IPS DF 6.9 (cell line): ENCODE data around the gene CCDC117.
"Not testable (repeated sequence)": the region's sequence is repeated elsewhere in the genome, so short reads cannot be mapped to it uniquely, and the experiment has no call there.

Experiments used
- DNase-seq: peaks from one replicate; pipeline ENCODE4 v3.0.0-alpha.2; 2013; ENCODE audit warnings: low read depth, low spot score
- H3K27ac ChIP-seq: one replicate; pipeline ENCODE4 v1.5.1; 2013; ENCODE audit warnings: low read length, control low read depth
- H3K27me3 ChIP-seq: 2 replicates; pipeline ENCODE4 v1.6.1; 2013; ENCODE audit warnings: mild to moderate bottlenecking, low read length; ENCODE audit not compliant: control insufficient read depth, insufficient read depth
- H3K36me3 ChIP-seq: 2 replicates; pipeline ENCODE4 v1.6.1; 2013; ENCODE audit warnings: low read length; ENCODE audit not compliant: control insufficient read depth, insufficient read depth
- H3K4me1 ChIP-seq: 2 replicates; pipeline ENCODE4 v1.6.1; 2013; ENCODE audit warnings: low read length; ENCODE audit not compliant: control insufficient read depth, insufficient read depth
- H3K4me3 ChIP-seq: 2 replicates; pipeline ENCODE4 v1.5.1; 2013; ENCODE audit warnings: mild to moderate bottlenecking, low read length
- H3K9me3 ChIP-seq: 2 replicates; pipeline ENCODE4 v1.6.1; 2013; ENCODE audit warnings: low read length, inconsistent platforms; ENCODE audit not compliant: control insufficient read depth, insufficient read depth
- WGBS: extraction: QIAGEN DNeasy Blood & Tissue Kit; methylation state at CpG from one replicate; pipeline ENCODE4 v1.1.7; 2013; ENCODE audit warnings: mixed read lengths, missing lambda C conversion rate; ENCODE audit not compliant: insufficient read length, insufficient coverage; 5-methylcytosine and 5-hydroxymethylcytosine counted together

Gene CCDC117, protein sequence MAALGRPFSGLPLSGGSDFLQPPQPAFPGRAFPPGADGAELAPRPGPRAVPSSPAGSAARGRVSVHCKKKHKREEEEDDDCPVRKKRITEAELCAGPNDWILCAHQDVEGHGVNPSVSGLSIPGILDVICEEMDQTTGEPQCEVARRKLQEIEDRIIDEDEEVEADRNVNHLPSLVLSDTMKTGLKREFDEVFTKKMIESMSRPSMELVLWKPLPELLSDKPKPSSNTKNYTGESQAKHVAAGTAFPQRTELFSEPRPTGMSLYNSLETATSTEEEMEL

DNA sequence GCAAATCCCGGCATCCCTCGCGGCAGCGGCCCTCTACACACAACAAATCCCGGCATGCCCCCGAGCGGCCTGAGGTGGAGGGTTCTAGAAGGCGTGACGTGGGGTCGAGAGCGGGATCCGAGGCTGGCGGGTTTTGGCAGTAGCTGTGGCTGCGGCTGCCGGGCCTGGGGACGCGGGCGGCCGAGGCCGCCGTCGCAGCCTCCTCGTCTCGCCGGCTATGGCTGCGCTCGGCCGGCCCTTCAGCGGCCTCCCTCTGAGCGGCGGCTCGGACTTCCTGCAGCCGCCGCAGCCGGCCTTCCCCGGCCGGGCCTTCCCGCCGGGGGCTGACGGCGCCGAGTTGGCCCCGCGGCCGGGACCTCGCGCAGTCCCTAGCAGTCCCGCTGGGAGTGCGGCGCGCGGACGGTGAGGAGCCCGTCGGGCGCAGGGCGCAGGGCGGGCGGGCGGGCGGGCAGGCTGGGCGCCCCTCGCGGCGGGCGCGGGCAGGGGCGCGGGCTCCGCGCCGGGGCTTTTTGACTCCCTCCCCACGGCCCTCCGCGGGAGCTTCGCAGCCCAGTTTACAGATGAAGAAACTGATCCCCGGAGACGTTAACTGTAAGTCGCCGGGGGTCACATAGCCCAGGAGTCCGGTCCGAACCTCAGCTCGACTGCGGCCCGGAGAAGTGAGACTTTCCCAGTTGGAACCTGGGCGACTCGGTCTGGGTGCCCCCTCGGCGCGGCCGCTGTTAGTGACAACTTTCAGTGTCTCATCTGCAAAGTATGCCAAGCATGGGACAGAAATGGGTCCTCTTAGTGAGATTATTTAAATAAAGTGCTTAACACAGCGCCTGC, at the start of gene CCDC117:
Gene CCDC117 (plus strand): TSS at position 63 of the 828 bp plus-strand sequence. CDS start 155 bp downstream, at position 218.
- no peaks in the 10 kb centered on the region for H3K27me3 ChIP-seq
- WGBS: no CpG with 5 or more reads among the region's 92 CpGs
- no peaks in the 10 kb centered on the region for H3K9me3 ChIP-seq
- peak; percentile 93 for DNase-seq
- H3K4me1 ChIP-seq: no peaks in the 10 kb centered on the region
- H3K36me3 ChIP-seq: no peaks in the 10 kb centered on the region; the same call in 1 of the 2 replicates
- no peak within 1 kb of the TSS for H3K27ac ChIP-seq
- H3K4me3 ChIP-seq: peak within 1 kb of the TSS; percentile 77

DNA sequence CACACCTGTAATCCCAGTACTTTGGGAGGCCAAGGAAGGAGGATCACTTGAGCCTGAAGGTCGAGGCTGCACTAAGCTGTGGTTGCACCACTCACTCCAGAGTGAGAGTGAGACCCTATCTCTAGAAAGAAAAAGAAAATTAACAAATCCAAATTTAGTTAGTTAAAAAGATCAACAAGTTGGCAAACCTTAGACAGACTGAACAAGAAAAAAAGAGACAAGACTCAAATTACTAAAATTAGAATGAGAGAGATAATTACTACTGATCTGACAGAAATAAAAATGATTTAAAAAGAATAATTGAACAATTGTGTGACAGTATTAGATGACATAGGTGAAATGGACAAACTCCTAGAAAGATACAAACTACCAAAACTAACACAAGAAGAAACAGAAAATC, 44.5 kb upstream of the CCDC117 start:
- no peak overlapping the region for H3K27ac ChIP-seq
- H3K27me3 ChIP-seq: no peaks in the 10 kb centered on the region
- H3K4me1 ChIP-seq: no peaks in the 10 kb centered on the region
- no CpG with 5 or more reads among the region's 1 CpG for WGBS
- H3K9me3 ChIP-seq: no peaks in the 10 kb centered on the region
- no peak overlapping the region for H3K4me3 ChIP-seq
- H3K36me3 ChIP-seq: peaks cover 2% of the 10 kb centered on the region; the same call in 1 of the 2 replicates
- no peak for DNase-seq

DNA sequence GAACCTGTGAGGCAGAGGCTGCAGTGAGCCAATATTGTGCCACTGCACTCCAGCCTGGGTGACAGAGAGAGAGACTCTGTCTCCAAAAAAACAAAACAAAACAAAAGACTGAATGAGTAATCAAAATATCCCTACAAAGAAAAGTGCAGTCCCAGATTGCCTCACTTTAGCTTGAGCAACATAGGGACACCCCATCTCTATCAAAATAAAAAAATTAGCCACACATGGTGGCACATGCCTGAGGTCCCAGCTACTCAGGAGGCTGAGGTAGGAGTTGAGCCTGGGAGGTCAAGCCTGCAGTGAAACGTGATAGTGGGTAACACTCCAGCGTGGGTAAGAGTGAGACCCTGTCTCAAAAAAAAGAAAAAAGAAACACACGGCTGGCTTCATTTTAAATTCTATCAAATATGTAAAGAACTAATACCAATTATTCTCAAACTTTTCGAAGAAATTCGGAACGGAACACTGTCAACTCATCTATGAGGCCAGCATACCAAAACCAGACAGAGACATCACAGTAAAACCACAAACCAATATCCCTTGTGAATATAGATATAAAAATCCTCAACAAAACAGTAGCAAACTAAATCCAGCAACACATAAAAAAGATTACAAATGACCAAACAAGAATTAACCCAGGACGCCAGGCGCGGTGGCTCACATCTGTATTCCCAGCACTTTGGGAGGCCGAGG, 43.7 kb upstream of the CCDC117 start:
- WGBS: no CpG with 5 or more reads among the region's 10 CpGs
- Histone ChIP-seq H3K27me3 (no peaks in the 10 kb centered on the region), H3K27ac (no peak overlapping the region), H3K36me3 (peaks cover 6% of the 10 kb centered on the region; the same call in 1 of the 2 replicates), H3K4me3 (no peak overlapping the region), H3K4me1 (no peaks in the 10 kb centered on the region), H3K9me3 (no peaks in the 10 kb centered on the region)
- DNase-seq: no peak

DNA sequence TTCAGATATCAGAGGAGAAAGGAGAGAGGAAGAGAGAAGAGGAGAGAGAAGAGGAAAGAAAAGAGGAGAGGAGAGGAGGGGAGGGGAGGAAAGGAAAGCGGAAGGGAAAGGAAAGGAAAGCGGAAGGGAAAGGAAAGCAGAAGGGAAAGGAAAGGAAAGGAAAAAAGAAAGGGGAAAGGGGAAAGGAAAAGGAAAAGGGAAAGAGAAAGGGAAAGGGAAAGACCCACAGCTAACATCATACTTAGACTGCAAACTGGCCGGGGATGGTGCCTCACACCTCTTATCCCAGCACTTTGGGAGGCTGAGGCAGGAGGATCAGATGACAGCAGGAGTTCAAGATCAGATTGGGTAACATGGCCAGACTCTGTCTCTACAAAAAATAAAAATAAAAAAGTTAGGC, 42.3 kb upstream of the CCDC117 start:
- H3K36me3 ChIP-seq: peaks cover 6% of the 10 kb centered on the region; the same call in 1 of the 2 replicates
- H3K27ac ChIP-seq: no peak overlapping the region
- no peaks in the 10 kb centered on the region for H3K9me3 ChIP-seq
- WGBS: no CpG with 5 or more reads among the region's 3 CpGs
- H3K4me3 ChIP-seq: no peak overlapping the region
- DNase-seq: no peak
- no peaks in the 10 kb centered on the region for H3K4me1 ChIP-seq
- H3K27me3 ChIP-seq: no peaks in the 10 kb centered on the region

DNA sequence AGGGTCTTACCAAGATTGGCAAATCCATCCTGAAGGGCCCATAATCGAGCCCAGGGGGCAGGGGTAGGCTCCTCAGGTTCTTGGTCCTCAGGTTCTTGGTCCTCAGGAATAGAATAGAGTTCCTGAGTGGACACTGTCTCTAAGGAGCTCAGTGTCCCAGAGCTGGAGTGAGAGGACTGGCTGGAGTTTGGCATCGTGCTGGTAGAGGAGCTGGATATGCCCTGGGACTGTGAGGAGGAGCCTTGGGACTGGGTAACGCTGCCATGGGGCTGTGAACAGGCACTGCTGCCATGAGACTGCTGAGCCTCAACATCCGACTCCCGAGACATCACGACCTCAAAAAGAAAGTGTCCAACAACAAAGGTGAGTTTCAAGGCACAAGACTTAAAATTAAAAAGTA, 38.1 kb upstream of the CCDC117 start:
- WGBS: no CpG with 5 or more reads among the region's 6 CpGs
- no peak for DNase-seq
- Histone ChIP-seq H3K27ac (no peak overlapping the region), H3K4me1 (no peaks in the 10 kb centered on the region), H3K4me3 (no peak overlapping the region), H3K27me3 (no peaks in the 10 kb centered on the region), H3K9me3 (no peaks in the 10 kb centered on the region), H3K36me3 (peaks cover 4% of the 10 kb centered on the region; the same call in 1 of the 2 replicates)

DNA sequence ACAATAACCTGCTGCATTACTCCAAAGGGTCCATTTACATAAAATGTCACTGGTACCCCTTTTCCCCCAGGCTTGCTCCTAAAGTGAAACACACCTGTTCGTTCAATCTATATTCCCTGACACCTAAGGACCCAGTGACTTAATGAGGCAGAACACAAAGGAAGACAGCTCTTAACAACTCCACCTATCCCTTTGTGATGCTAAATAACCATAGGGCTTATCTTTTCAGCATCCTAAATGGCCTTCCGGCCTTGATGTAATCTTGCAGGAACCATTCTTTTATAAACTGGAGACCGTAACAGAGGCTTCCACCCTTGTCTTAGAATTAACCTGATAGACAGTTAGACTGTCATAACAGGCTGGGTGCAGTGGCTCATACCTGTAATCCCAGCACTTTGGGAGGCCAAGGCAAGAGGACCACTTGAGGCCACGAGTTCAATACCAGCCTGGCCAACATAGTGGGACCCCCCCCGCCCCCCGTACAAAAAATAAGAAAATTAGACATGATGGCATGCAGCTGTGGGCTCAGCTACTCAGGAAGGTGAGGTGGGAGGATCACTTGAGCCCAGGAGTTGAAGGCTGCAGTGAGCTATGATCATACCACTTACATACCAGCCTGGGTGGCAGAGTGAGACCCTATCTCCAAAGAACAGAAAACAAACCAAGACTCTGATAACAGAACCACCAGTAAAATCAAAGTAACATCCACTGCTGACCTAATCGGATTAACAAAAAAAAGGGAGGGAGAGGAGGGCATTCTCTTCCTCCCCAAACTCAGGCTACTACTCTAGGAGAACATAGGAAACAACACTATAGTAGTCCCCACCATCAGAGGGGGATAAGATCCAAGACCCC, 36.0 kb upstream of the CCDC117 start:
- peaks cover 4% of the 10 kb centered on the region; the same call in 1 of the 2 replicates for H3K36me3 ChIP-seq
- no peak overlapping the region for H3K4me3 ChIP-seq
- no peaks in the 10 kb centered on the region for H3K27me3 ChIP-seq
- H3K4me1 ChIP-seq: no peaks in the 10 kb centered on the region
- H3K9me3 ChIP-seq: no peaks in the 10 kb centered on the region
- WGBS: no CpG with 5 or more reads among the region's 7 CpGs
- peak; percentile 43 for DNase-seq
- H3K27ac ChIP-seq: no peak overlapping the region

DNA sequence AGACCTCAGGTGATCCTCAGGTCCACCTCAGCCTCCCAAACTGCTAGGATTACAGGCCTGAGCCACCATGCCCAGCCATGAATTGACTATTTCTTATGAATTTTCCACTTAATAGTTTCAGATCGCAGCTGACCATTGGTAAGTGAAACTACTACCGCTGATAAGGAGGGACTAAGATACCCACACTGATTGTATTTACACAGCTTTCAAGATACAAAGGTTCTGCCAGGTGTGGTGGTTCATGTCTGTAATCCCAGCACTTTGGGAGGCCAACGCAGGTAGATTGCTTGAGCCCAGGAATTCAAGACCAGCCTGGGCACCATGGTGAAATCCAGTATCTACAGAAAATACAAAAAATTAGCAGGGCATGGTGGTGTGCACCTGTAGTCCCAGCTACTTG, 34.8 kb upstream of the CCDC117 start:
- no peaks in the 10 kb centered on the region for H3K4me1 ChIP-seq
- WGBS: no CpG with 5 or more reads among the region's 3 CpGs
- H3K9me3 ChIP-seq: no peaks in the 10 kb centered on the region
- no peaks in the 10 kb centered on the region for H3K27me3 ChIP-seq
- H3K36me3 ChIP-seq: peaks cover 4% of the 10 kb centered on the region; the same call in 1 of the 2 replicates
- DNase-seq: no peak
- H3K27ac ChIP-seq: no peak overlapping the region
- no peak overlapping the region for H3K4me3 ChIP-seq

DNA sequence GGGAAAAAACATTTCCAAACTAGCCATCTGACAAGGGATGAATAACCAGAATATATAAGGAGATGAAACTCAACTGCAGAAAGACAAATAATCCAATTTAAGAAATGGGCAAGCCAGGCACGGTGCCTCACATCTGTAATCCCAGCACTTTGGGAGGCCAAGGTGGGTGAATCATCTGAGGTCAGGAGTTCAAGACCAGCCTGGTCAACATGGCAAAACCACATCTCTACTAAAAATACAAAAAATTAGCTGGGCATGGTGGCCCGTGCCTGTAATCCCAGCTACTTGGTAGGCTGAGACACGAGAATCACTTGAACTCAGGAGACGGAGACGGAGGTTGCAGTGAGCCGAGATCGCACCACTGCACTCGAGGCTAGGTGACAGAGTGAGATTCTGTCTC, 33.6 kb upstream of the CCDC117 start:
- H3K4me3 ChIP-seq, H3K36me3 ChIP-seq, DNase-seq, H3K27me3 ChIP-seq, H3K27ac ChIP-seq, H3K9me3 ChIP-seq, H3K4me1 ChIP-seq: not testable (repeated sequence)
- WGBS: no CpG with 5 or more reads among the region's 8 CpGs

DNA sequence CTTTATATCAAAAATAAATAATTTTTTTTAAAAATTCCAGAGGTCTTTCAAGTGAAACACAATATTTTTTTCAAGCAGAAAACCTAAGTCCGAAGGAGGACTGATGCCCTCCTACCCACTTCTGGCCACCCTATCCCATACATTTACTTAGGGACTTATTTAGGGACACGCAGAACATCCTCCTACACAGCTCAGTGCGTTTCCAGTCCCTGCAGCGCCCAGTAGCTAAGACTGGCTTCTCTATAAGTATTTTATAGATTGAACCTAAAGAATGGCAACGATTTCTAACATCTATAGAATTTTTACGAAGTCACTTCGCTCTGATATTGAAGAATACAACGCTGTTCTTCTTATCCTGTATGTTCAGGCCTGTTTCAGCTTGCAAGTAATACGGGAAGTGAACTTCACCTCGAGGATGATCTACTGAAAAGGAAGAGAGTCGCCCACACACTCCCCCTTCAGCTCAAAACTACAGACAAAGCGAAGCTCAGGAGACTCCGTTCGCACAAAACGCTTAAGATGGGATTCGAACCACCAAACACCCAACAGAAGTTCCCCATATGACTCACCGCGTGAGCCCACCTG, 31.2 kb upstream of the CCDC117 start:
- Histone ChIP-seq H3K27me3 (no peaks in the 10 kb centered on the region), H3K4me1 (no peaks in the 10 kb centered on the region), H3K27ac (no peak overlapping the region), H3K9me3 (no peaks in the 10 kb centered on the region), H3K4me3 (peak overlapping the region; percentile 75), H3K36me3 (peaks cover 9% of the 10 kb centered on the region; the same call in 1 of the 2 replicates)
- no peak for DNase-seq
- whole genome bisulfite sequencing: no CpG with 5 or more reads among the region's 18 CpGs
